GM23338 (cell line): ENCODE data around the gene PDSS2. TPM values are rescaled to one million over a fixed set of nuclear protein-coding genes. Genes with fewer than 3 reads are reported as not detected.

Experiments
- ATAC-seq: fragments of 200-7000 bp; cut with Tn5 transposase; 3 replicates; pipeline ENCODE4 v1.9.1; 2020
- DNase-seq: peaks from one replicate; pipeline ENCODE4 v3.0.0-alpha.2; 2015; ENCODE audit warnings: low spot score
- H2AFZ ChIP-seq: fragments of 200-600 bp; sonication (generic); 2 replicates; pipeline ENCODE4 v1.8.0; 2016; ENCODE audit warnings: antibody characterized with exemption, mild to moderate bottlenecking, moderate library complexity
- H3F3A ChIP-seq: fragments of 200-600 bp; sonication (generic); replicated peaks from 2 replicates; pipeline ENCODE4 v1.8.0; 2017; ENCODE audit warnings: antibody characterized with exemption, mixed run types, low read depth
- H3K27ac ChIP-seq: fragments of 200-600 bp; sonication (generic); 2 replicates; pipeline ENCODE4 v1.6.1; 2016; ENCODE audit warnings: low read depth
- H3K27me3 ChIP-seq: fragments of 200-600 bp; sonication (generic); 2 replicates; pipeline ENCODE4 v1.8.0; 2016; ENCODE audit warnings: mild to moderate bottlenecking, mixed run types, moderate library complexity; ENCODE audit not compliant: insufficient read depth
- H3K36me3 ChIP-seq: fragments of 200-600 bp; sonication (generic); 2 replicates; pipeline ENCODE4 v1.8.0; 2016; ENCODE audit warnings: mild to moderate bottlenecking; ENCODE audit not compliant: insufficient read depth
- H3K4me1 ChIP-seq: fragments of 200-600 bp; sonication (generic); 2 replicates; pipeline ENCODE4 v1.8.0; 2016; ENCODE audit warnings: mild to moderate bottlenecking, moderate library complexity; ENCODE audit not compliant: insufficient read depth
- H3K4me2 ChIP-seq: fragments of 200-600 bp; sonication (generic); 2 replicates; pipeline ENCODE4 v1.7.1; 2017; ENCODE audit warnings: mixed run types
- H3K4me3 ChIP-seq: fragments of 200-600 bp; sonication (generic); 2 replicates; pipeline ENCODE4 v1.6.1; 2016; ENCODE audit warnings: mixed run types
- H3K79me2 ChIP-seq: fragments of 200-600 bp; sonication (generic); replicated peaks from 2 replicates; pipeline ENCODE4 v1.8.0; 2017; ENCODE audit warnings: mild to moderate bottlenecking; ENCODE audit not compliant: insufficient read depth
- H3K9me2 ChIP-seq: fragments of 200-600 bp; sonication (generic); 2 replicates; pipeline ENCODE4 v1.8.0; 2017; ENCODE audit not compliant: insufficient read depth
- H4K20me1 ChIP-seq: fragments of 200-600 bp; sonication (generic); replicated peaks from 2 replicates; pipeline ENCODE4 v1.8.0; 2017; ENCODE audit warnings: mild to moderate bottlenecking; ENCODE audit not compliant: insufficient read depth
- H3K27ac Mint-ChIP-seq: 2 replicates; pipeline ENCODE4 v1.8.0; 2020; ENCODE audit warnings: inconsistent platforms, mild to moderate bottlenecking, moderate library complexity, mixed read lengths
- H3K27me3 Mint-ChIP-seq: 3 replicates; pipeline ENCODE4 v1.8.0; 2022; ENCODE audit warnings: low read depth, mild to moderate bottlenecking, moderate library complexity, mixed read lengths, inconsistent platforms; ENCODE audit not compliant: insufficient read depth, poor library complexity
- H3K36me3 Mint-ChIP-seq: 3 replicates; pipeline ENCODE4 v1.8.0; 2021; ENCODE audit warnings: low read depth, mild to moderate bottlenecking, inconsistent platforms, moderate library complexity, mixed read lengths
- H3K4me1 Mint-ChIP-seq: 3 replicates; pipeline ENCODE4 v1.8.0; 2020; ENCODE audit warnings: mild to moderate bottlenecking, inconsistent platforms, mixed read lengths
- H3K4me3 Mint-ChIP-seq: 3 replicates; pipeline ENCODE4 v1.8.0; 2021; ENCODE audit warnings: moderate library complexity, mild to moderate bottlenecking, inconsistent platforms, mixed read lengths
- H3K9me3 Mint-ChIP-seq: 3 replicates; pipeline ENCODE4 v1.8.0; 2020; ENCODE audit warnings: moderate library complexity, mild to moderate bottlenecking, inconsistent platforms, mixed read lengths
- CREB1 ChIP-seq: fragments of 250-450 bp; sonication (Bioruptor Pico); IDR thresholded peaks from 2 replicates; pipeline ENCODE4 v1.5.0; 2020; ENCODE audit warnings: low read depth, mild to moderate bottlenecking, moderate library complexity
- EZH2 ChIP-seq: fragments of 200-600 bp; sonication (generic); IDR thresholded peaks from one replicate; pipeline ENCODE4 v1.8.0; 2017; ENCODE audit warnings: antibody characterized with exemption, mild to moderate bottlenecking, low read depth; ENCODE audit not compliant: unreplicated experiment
- EZH2phosphoT487 ChIP-seq: fragments of 200-600 bp; sonication (generic); IDR thresholded peaks from one replicate; pipeline ENCODE4 v1.8.1; 2018; ENCODE audit warnings: antibody characterized with exemption; ENCODE audit not compliant: unreplicated experiment
- JUNB ChIP-seq: IDR thresholded peaks from one replicate; pipeline ENCODE4 v1.6.1; 2016; ENCODE audit warnings: antibody characterized with exemption; ENCODE audit not compliant: unreplicated experiment
- NANOG ChIP-seq: IDR thresholded peaks from 2 replicates; pipeline ENCODE4 v1.6.1; 2016; ENCODE audit warnings: antibody characterized with exemption, borderline replicate concordance
- POLR2AphosphoS5 ChIP-seq: IDR thresholded peaks from 2 replicates; pipeline ENCODE4 v1.6.1; 2016; ENCODE audit warnings: antibody characterized with exemption, low read depth
- STAT1 ChIP-seq: IDR thresholded peaks from one replicate; pipeline ENCODE4 v1.6.1; 2016; ENCODE audit warnings: antibody characterized with exemption; ENCODE audit not compliant: unreplicated experiment
- ZNF114 ChIP-seq: fragments of 250-450 bp; sonication (Bioruptor Pico); IDR thresholded peaks from 2 replicates; pipeline ENCODE4 v1.5.0; 2020; ENCODE audit warnings: mild to moderate bottlenecking, moderate library complexity
- ZNF331 ChIP-seq: fragments of 250-450 bp; sonication (Bioruptor Pico); IDR thresholded peaks from 2 replicates; pipeline ENCODE4 v1.5.0; 2020; ENCODE audit warnings: low read depth, mild to moderate bottlenecking, moderate library complexity
- polyA plus RNA-seq: library from polyadenylated mRNA; unstranded; fragments of >200 nt; fragmentation: Nextera tagmentation; extraction: Ambion mirVana; gene quantifications from 2 replicates; pipeline ENCODE4 v1.2.1, GENCODE V29; 2016
- total RNA-seq: library from RNA; depleted of rRNA; stranded (reverse); fragments of >200 nt; shearing (Covaris generic); gene quantifications from 2 replicates; pipeline ENCODE4 v1.2.3, GENCODE V29; 2014
- TF ChIP-seq, protein P1 (sequence below): fragments of 250-450 bp; sonication (Bioruptor Pico); IDR thresholded peaks from 2 replicates; pipeline ENCODE4 v1.5.0; 2020; ENCODE audit warnings: mild to moderate bottlenecking, moderate library complexity
- TF ChIP-seq, protein P2 (sequence below): IDR thresholded peaks from one replicate; pipeline ENCODE4 v1.6.1; 2018; ENCODE audit warnings: antibody characterized with exemption; ENCODE audit not compliant: unreplicated experiment
- TF ChIP-seq, protein P3 (sequence below), 2 experiments: fragments of 200-600 bp in 1 of 2; sonication (generic) in 1 of 2; conservative IDR thresholded peaks; 2 replicates each; pipeline versions ENCODE4 v1.5.1 to v1.6.1; 2016 to 2017; ENCODE audit warnings: antibody characterized with exemption in 2 of 2, low read depth in 2 of 2, mild to moderate bottlenecking in 2 of 2, moderate library complexity in 1 of 2
- TF ChIP-seq, protein P4 (sequence below): IDR thresholded peaks from 2 replicates; pipeline ENCODE4 v1.6.1; 2016; ENCODE audit warnings: antibody characterized with exemption

The PDSS2 gene
- total and polyA plus RNA-seq, 2 experiments from 2014 or later = 7.3 to 16.7 TPM

DNA sequence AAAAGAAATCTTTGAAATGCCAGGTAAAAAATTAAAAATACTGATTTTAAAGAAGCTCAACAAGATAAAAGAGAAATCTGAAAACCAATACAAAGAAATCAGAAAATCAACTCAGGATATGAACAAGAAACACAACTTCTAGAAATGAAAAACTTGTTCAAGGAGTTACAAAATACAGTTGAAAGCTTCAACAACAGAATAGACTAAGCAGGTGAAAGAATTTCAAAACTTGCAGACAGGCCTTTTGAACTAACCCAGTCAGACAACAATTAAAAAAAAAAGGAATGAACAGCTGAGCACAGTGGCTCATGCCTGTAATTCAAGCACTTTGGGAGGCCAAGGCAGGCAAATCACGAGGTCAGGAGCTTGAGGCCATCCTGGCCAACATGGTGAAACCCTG lies 57.8 kb downstream of the PDSS2 start:
- H3F3A ChIP-seq = no peaks in the 10 kb centered on the region
- no peaks in the 10 kb centered on the region for H3K4me1 ChIP-seq
- no peak overlapping the region for H3K4me3 ChIP-seq
- ATAC-seq (no peak), DNase-seq (no peak)
- H3K36me3 ChIP-seq = no peaks in the 10 kb centered on the region
- Mint-ChIP-seq H3K4me1 (peaks cover 8% of the 10 kb centered on the region), H3K9me3 (peaks cover 26% of the 10 kb centered on the region), H3K27ac (no peak overlapping the region), H3K36me3 (peaks cover 34% of the 10 kb centered on the region), H3K27me3 (peaks cover 2% of the 10 kb centered on the region), H3K4me3 (no peak overlapping the region)
- H2AFZ ChIP-seq = no peak overlapping the region
- no peak for TF ChIP-seq JUNB
- TF ChIP-seq EZH2 = no peak
- TF ChIP-seq STAT1 = no peak
- TF ChIP-seq, protein P1, sequence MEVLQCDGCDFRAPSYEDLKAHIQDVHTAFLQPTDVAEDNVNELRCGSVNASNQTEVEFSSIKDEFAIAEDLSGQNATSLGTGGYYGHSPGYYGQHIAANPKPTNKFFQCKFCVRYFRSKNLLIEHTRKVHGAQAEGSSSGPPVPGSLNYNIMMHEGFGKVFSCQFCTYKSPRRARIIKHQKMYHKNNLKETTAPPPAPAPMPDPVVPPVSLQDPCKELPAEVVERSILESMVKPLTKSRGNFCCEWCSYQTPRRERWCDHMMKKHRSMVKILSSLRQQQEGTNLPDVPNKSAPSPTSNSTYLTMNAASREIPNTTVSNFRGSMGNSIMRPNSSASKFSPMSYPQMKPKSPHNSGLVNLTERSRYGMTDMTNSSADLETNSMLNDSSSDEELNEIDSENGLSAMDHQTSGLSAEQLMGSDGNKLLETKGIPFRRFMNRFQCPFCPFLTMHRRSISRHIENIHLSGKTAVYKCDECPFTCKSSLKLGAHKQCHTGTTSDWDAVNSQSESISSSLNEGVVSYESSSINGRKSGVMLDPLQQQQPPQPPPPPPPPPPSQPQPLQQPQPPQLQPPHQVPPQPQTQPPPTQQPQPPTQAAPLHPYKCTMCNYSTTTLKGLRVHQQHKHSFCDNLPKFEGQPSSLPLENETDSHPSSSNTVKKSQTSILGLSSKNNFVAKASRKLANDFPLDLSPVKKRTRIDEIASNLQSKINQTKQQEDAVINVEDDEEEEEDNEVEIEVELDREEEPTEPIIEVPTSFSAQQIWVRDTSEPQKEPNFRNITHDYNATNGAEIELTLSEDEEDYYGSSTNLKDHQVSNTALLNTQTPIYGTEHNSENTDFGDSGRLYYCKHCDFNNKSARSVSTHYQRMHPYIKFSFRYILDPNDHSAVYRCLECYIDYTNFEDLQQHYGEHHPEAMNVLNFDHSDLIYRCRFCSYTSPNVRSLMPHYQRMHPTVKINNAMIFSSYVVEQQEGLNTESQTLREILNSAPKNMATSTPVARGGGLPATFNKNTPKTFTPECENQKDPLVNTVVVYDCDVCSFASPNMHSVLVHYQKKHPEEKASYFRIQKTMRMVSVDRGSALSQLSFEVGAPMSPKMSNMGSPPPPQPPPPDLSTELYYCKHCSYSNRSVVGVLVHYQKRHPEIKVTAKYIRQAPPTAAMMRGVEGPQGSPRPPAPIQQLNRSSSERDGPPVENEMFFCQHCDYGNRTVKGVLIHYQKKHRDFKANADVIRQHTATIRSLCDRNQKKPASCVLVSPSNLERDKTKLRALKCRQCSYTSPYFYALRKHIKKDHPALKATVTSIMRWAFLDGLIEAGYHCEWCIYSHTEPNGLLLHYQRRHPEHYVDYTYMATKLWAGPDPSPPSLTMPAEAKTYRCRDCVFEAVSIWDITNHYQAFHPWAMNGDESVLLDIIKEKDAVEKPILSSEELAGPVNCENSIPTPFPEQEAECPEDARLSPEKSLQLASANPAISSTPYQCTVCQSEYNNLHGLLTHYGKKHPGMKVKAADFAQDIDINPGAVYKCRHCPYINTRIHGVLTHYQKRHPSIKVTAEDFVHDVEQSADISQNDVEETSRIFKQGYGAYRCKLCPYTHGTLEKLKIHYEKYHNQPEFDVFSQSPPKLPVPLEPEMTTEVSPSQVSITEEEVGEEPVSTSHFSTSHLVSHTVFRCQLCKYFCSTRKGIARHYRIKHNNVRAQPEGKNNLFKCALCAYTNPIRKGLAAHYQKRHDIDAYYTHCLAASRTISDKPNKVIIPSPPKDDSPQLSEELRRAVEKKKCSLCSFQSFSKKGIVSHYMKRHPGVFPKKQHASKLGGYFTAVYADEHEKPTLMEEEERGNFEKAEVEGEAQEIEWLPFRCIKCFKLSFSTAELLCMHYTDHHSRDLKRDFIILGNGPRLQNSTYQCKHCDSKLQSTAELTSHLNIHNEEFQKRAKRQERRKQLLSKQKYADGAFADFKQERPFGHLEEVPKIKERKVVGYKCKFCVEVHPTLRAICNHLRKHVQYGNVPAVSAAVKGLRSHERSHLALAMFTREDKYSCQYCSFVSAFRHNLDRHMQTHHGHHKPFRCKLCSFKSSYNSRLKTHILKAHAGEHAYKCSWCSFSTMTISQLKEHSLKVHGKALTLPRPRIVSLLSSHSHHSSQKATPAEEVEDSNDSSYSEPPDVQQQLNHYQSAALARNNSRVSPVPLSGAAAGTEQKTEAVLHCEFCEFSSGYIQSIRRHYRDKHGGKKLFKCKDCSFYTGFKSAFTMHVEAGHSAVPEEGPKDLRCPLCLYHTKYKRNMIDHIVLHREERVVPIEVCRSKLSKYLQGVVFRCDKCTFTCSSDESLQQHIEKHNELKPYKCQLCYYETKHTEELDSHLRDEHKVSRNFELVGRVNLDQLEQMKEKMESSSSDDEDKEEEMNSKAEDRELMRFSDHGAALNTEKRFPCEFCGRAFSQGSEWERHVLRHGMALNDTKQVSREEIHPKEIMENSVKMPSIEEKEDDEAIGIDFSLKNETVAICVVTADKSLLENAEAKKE (CRISPR knock-in tag) = no peak
- no peak for TF ChIP-seq ZNF114
- TF ChIP-seq EZH2phosphoT487 = no peak
- TF ChIP-seq ZNF331 (CRISPR knock-in tag) = no peak
- no peak for TF ChIP-seq CREB1
- TF ChIP-seq, protein P2, sequence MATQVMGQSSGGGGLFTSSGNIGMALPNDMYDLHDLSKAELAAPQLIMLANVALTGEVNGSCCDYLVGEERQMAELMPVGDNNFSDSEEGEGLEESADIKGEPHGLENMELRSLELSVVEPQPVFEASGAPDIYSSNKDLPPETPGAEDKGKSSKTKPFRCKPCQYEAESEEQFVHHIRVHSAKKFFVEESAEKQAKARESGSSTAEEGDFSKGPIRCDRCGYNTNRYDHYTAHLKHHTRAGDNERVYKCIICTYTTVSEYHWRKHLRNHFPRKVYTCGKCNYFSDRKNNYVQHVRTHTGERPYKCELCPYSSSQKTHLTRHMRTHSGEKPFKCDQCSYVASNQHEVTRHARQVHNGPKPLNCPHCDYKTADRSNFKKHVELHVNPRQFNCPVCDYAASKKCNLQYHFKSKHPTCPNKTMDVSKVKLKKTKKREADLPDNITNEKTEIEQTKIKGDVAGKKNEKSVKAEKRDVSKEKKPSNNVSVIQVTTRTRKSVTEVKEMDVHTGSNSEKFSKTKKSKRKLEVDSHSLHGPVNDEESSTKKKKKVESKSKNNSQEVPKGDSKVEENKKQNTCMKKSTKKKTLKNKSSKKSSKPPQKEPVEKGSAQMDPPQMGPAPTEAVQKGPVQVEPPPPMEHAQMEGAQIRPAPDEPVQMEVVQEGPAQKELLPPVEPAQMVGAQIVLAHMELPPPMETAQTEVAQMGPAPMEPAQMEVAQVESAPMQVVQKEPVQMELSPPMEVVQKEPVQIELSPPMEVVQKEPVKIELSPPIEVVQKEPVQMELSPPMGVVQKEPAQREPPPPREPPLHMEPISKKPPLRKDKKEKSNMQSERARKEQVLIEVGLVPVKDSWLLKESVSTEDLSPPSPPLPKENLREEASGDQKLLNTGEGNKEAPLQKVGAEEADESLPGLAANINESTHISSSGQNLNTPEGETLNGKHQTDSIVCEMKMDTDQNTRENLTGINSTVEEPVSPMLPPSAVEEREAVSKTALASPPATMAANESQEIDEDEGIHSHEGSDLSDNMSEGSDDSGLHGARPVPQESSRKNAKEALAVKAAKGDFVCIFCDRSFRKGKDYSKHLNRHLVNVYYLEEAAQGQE = no peak
- TF ChIP-seq, protein P3, sequence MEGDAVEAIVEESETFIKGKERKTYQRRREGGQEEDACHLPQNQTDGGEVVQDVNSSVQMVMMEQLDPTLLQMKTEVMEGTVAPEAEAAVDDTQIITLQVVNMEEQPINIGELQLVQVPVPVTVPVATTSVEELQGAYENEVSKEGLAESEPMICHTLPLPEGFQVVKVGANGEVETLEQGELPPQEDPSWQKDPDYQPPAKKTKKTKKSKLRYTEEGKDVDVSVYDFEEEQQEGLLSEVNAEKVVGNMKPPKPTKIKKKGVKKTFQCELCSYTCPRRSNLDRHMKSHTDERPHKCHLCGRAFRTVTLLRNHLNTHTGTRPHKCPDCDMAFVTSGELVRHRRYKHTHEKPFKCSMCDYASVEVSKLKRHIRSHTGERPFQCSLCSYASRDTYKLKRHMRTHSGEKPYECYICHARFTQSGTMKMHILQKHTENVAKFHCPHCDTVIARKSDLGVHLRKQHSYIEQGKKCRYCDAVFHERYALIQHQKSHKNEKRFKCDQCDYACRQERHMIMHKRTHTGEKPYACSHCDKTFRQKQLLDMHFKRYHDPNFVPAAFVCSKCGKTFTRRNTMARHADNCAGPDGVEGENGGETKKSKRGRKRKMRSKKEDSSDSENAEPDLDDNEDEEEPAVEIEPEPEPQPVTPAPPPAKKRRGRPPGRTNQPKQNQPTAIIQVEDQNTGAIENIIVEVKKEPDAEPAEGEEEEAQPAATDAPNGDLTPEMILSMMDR (conservative IDR thresholded peaks at IDR 0.05; ENCODE audit: low read depth in 2 of 2) = no peak
- TF ChIP-seq POLR2AphosphoS5 = no peak
- TF ChIP-seq, protein P4, sequence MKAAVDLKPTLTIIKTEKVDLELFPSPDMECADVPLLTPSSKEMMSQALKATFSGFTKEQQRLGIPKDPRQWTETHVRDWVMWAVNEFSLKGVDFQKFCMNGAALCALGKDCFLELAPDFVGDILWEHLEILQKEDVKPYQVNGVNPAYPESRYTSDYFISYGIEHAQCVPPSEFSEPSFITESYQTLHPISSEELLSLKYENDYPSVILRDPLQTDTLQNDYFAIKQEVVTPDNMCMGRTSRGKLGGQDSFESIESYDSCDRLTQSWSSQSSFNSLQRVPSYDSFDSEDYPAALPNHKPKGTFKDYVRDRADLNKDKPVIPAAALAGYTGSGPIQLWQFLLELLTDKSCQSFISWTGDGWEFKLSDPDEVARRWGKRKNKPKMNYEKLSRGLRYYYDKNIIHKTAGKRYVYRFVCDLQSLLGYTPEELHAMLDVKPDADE = no peak
- no peak for TF ChIP-seq NANOG
- no peak overlapping the region for H3K4me2 ChIP-seq
- no peaks in the 10 kb centered on the region for H4K20me1 ChIP-seq
- H3K9me2 ChIP-seq = no peaks in the 10 kb centered on the region
- peaks cover 20% of the 10 kb centered on the region for H3K79me2 ChIP-seq
- no peaks in the 10 kb centered on the region for H3K27me3 ChIP-seq
- H3K27ac ChIP-seq = no peak overlapping the region
